ENCODE data around the gene SAP25.
"Not testable (repeated sequence)": the region's sequence is repeated elsewhere in the genome, so short reads cannot be mapped to it uniquely, and the experiment has no call there.

Gene SAP25

GRCh38 chr7:100576384-100576993 is 2.8 kb upstream of the SAP25 start:
- DNase-seq (ENCODE audit: low read depth in 1 of 2, low spot score in 1 of 2) = no peak

- DNase-seq (ENCODE audit: low read depth in 1 of 2, low spot score in 1 of 2) = no peak
These were observed 2.2 kb upstream of the SAP25 start for GRCh38 chr7:100575746-100576383.

- no peak for DNase-seq (ENCODE audit: low read depth in 1 of 2, low spot score in 1 of 2)
These were observed 1.5 kb upstream of the SAP25 start for GRCh38 chr7:100575206-100575631.

GRCh38 chr7:100574362-100575205 is 884 bp upstream of the SAP25 start:
- DNase-seq (ENCODE audit: low read depth in 1 of 2, low spot score in 1 of 2) = no peak

- no peak for DNase-seq (ENCODE audit: low read depth in 1 of 2, low spot score in 1 of 2)
These were observed 588 bp downstream of the SAP25 start for GRCh38 chr7:100572949-100573675.

GRCh38 chr7:100572281-100572948 is 1.3 kb downstream of the SAP25 start:
- no peak for DNase-seq (ENCODE audit: low read depth in 1 of 2, low spot score in 1 of 2)

- no peak for DNase-seq (ENCODE audit: low read depth in 1 of 2, low spot score in 1 of 2)
These were observed 1.9 kb downstream of the SAP25 start for GRCh38 chr7:100571829-100572116.

- DNase-seq (ENCODE audit: low read depth in 1 of 2, low spot score in 1 of 2) = no peak
These were observed 2.5 kb downstream of the SAP25 start for GRCh38 chr7:100570954-100571828.

- peak in 1 of 2 donors; percentile 22 for DNase-seq (ENCODE audit: low read depth in 1 of 2, low spot score in 1 of 2)
These were observed 4.5 kb downstream of the SAP25 start for GRCh38 chr7:100568896-100569844.

- no peak for DNase-seq (ENCODE audit: low read depth in 1 of 2, low spot score in 1 of 2)
These were observed 5.4 kb downstream of the SAP25 start for GRCh38 chr7:100568176-100568895.

GRCh38 chr7:100567751-100568175 is 5.9 kb downstream of the SAP25 start:
- DNase-seq (ENCODE audit: low read depth in 1 of 2, low spot score in 1 of 2) = no peak

GRCh38 chr7:100567031-100567730 is 6.5 kb downstream of the SAP25 start:
- no peak for DNase-seq (ENCODE audit: low read depth in 1 of 2, low spot score in 1 of 2)

GRCh38 chr7:100566018-100566531 is 7.6 kb downstream of the SAP25 start:
- no peak for DNase-seq (ENCODE audit: low read depth in 1 of 2, low spot score in 1 of 2)

- DNase-seq (ENCODE audit: low read depth in 1 of 2, low spot score in 1 of 2) = no peak
These were observed 8.5 kb downstream of the SAP25 start for GRCh38 chr7:100565133-100565571.

- DNase-seq (ENCODE audit: low read depth in 1 of 2, low spot score in 1 of 2) = not testable (repeated sequence)
These were observed 9.3 kb downstream of the SAP25 start for GRCh38 chr7:100564405-100564804.

GRCh38 chr7:100563809-100564400 is 9.8 kb downstream of the SAP25 start:
- DNase-seq (ENCODE audit: low read depth in 1 of 2, low spot score in 1 of 2) = peak; percentile 71 to 82

- DNase-seq (ENCODE audit: low read depth in 1 of 2, low spot score in 1 of 2) = no peak
These were observed 10.6 kb downstream of the SAP25 start for GRCh38 chr7:100563100-100563564.
